Measurements from ENCODE around the gene DNAH17. TPM values are rescaled to one million over a fixed set of nuclear protein-coding genes. Genes with fewer than 3 reads are reported as not detected.

The DNAH17 gene
- polyA plus RNA-seq, 1 of the 3 experiments (the other 2 are of a cell fraction), result not detected

DNA sequence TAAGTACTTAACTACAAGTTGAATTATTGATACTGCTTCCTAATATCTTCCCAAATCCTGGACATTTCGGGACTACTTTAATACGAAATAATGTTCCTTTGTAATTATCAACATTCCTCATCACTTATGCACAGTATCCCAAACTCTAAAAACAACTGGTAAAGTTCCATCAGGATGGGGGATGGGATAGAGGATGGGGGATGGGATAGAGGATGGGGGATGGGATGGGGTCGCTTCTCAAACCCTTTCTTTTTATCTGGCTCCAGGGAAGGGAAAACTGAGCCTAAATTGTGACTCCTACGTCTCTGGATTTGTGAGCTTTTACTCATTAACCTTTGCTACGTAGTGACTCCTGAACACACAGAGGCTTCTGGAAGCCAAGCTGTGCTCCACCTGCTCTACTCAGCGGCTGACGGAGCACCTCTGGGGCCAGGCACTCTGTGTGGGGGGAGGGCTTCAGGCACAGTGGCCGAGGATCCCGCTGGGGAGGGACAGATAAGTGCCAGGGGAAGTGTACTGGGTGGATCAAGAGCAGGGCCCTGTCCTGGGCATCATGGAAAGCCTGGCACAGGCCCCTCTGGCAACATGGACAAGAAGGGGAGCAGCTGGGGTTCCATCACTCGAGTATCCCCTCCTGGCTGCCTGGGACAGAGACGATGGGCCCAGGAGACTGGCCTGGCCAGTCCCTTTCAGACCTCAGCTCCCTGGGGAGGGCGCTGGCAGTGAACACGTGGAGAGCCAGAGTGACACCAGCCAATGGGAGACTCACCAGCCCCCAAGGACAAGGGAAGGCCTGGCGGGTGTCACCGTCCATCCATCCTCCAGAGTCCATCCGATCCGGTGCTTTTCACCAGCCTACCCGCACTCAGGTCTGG, 142.5 kb downstream of the DNAH17 start:
- Histone ChIP-seq H3K27me3 (ENCODE audit: insufficient read depth) (no peaks in the 10 kb centered on the region), H3K9ac (no peak overlapping the region), H3K4me2 (no peak overlapping the region), H3F3A (replicated peaks; ENCODE audit: insufficient read depth) (no peaks in the 10 kb centered on the region), H3K9me3 (no peaks in the 10 kb centered on the region), H3K27ac (ENCODE audit: low read depth in 2 of 2, low read length in 1 of 2) (no peak overlapping the region), H3K79me2 (ENCODE audit: insufficient read depth) (no peaks in the 10 kb centered on the region), H2AFZ (ENCODE audit: low read depth) (no peak overlapping the region), H4K20me1 (ENCODE audit: insufficient read depth) (no peaks in the 10 kb centered on the region), H3K36me3 (replicated peaks in 1 of 2; ENCODE audit: control insufficient read depth in 1 of 2, insufficient read depth in 2 of 2, low read length in 1 of 2) (peaks cover under 1 to 6% of the 10 kb centered on the region in 2 experiments), H3K4me1 (ENCODE audit: control insufficient read depth in 1 of 2, insufficient read depth in 2 of 2, low read depth in 1 of 2, low read length in 1 of 2) (peaks cover 0 to 13% of the 10 kb centered on the region in 2 experiments; a peak in 1 of 4 replicates), H3K4me3 (ENCODE audit: low read depth in 2 of 2, low read length in 1 of 2) (no peak overlapping the region), H3K9me2 (no peaks in the 10 kb centered on the region)
- WGBS (ENCODE audit: low lambda C conversion rate), result 73% methylated on average over 13 of the region's 18 CpGs
- CTCF ChIA-PET, result interaction anchor here (0.6 to 6.8 kb wide), 5 partner anchors 12 to 144 kb away, joined by 3 to 54 read pairs (median 5); no protein-coding TSS in a partner anchor
- TF ChIP-seq CHD2 (IDR thresholded peaks at IDR 0.05; ENCODE audit: low read length, partially characterized antibody) (peak; percentile 64), RFX5 (IDR thresholded peaks at IDR 0.05; ENCODE audit: low read length) (no peak)
- POLR2A ChIA-PET, result no interaction called here
- DNase-seq, result no peak

DNA sequence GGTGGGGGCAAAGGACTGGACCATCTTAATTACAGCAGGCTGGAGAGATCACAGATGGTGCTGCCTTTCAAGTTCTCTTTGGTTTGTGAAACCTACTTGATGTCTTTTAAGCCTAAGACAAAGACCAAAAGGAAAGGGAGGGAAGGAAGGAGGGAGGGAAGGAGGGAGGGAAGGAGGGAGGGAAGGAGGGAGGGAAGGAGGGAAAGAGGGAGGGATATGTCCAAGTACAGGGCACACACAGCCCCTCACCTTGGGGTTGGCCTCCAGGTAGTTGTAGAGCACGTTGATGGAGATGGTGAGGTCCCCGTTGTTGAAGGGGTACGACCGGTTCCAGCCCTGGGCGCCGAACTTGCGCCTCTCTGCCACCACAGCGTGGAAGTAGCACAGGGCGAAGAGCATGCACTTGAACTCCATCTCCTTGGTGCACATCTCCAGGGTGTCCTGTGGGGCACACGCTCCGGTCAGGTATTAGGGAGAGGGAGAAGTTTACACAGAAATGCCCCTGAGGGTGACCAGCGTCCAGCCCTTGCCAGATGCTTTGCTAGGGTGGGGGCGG, 143.3 kb downstream of the DNAH17 start:
- H3F3A ChIP-seq (replicated peaks; ENCODE audit: insufficient read depth), result no peaks in the 10 kb centered on the region
- no peaks in the 10 kb centered on the region for H3K79me2 ChIP-seq (ENCODE audit: insufficient read depth)
- WGBS (ENCODE audit: low lambda C conversion rate), result 87% methylated on average over 12 of the region's 13 CpGs
- no peaks in the 10 kb centered on the region for H3K9me2 ChIP-seq
- H3K9me3 ChIP-seq, result no peaks in the 10 kb centered on the region
- H3K27ac ChIP-seq (ENCODE audit: low read depth in 2 of 2, low read length in 1 of 2), result no peak overlapping the region
- DNase-seq, result no peak
- no peak overlapping the region for H3K9ac ChIP-seq
- ChIA-PET CTCF (interaction anchor here (0.9 to 6.8 kb wide), 2 partner anchors 12 to 18 kb away, joined by 3 to 54 read pairs; no protein-coding TSS in a partner anchor), POLR2A (no interaction called here)
- no peak overlapping the region for H3K4me3 ChIP-seq (ENCODE audit: low read depth in 2 of 2, low read length in 1 of 2)
- H4K20me1 ChIP-seq (ENCODE audit: insufficient read depth), result no peaks in the 10 kb centered on the region
- H3K4me1 ChIP-seq (ENCODE audit: control insufficient read depth in 1 of 2, insufficient read depth in 2 of 2, low read depth in 1 of 2, low read length in 1 of 2), result peaks cover 0 to 13% of the 10 kb centered on the region in 2 experiments; a peak in 1 of 4 replicates
- no peak overlapping the region for H2AFZ ChIP-seq (ENCODE audit: low read depth)
- peaks cover 3 to 14% of the 10 kb centered on the region in 2 experiments for H3K36me3 ChIP-seq (replicated peaks in 1 of 2; ENCODE audit: control insufficient read depth in 1 of 2, insufficient read depth in 2 of 2, low read length in 1 of 2)
- H3K27me3 ChIP-seq (ENCODE audit: insufficient read depth), result no peaks in the 10 kb centered on the region
- no peak overlapping the region for H3K4me2 ChIP-seq
- TF ChIP-seq MEF2A (IDR thresholded peaks at IDR 0.05; ENCODE audit: borderline replicate concordance, low read depth) (no peak), SIN3A (IDR thresholded peaks at IDR 0.05; ENCODE audit: borderline replicate concordance, low read depth, low read length) (no peak), MXI1 (IDR thresholded peaks at IDR 0.05; ENCODE audit: low read depth, low read length) (no peak), GABPA (IDR thresholded peaks at IDR 0.05; ENCODE audit: low read depth) (no peak), FOSL2 (IDR thresholded peaks at IDR 0.05; ENCODE audit: borderline replicate concordance, low read depth) (no peak), JUND (IDR thresholded peaks at IDR 0.05) (no peak), RXRA (IDR thresholded peaks at IDR 0.05; ENCODE audit: borderline replicate concordance, low read depth) (no peak), TAF1 (IDR thresholded peaks at IDR 0.05; ENCODE audit: borderline replicate concordance, low read depth, low read length) (no peak), RFX5 (IDR thresholded peaks at IDR 0.05; ENCODE audit: low read length) (no peak), POLR2AphosphoS5 (IDR thresholded peaks at IDR 0.05; ENCODE audit: low read depth, low read length) (no peak), NFIC (IDR thresholded peaks at IDR 0.05; ENCODE audit: borderline replicate concordance) (no peak), EP300 (IDR thresholded peaks at IDR 0.05; ENCODE audit: borderline replicate concordance in 1 of 2, low read depth in 1 of 2, low read length in 1 of 2) (no peak), EZH2phosphoT487 (IDR thresholded peaks at IDR 0.05; ENCODE audit: borderline replicate concordance, low read depth) (no peak)
- TF ChIP-seq, protein P1, sequence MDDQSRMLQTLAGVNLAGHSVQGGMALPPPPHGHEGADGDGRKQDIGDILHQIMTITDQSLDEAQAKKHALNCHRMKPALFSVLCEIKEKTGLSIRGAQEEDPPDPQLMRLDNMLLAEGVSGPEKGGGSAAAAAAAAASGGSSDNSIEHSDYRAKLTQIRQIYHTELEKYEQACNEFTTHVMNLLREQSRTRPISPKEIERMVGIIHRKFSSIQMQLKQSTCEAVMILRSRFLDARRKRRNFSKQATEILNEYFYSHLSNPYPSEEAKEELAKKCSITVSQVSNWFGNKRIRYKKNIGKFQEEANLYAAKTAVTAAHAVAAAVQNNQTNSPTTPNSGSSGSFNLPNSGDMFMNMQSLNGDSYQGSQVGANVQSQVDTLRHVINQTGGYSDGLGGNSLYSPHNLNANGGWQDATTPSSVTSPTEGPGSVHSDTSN (IDR thresholded peaks at IDR 0.05), result no peak
- TF ChIP-seq, protein P2, sequence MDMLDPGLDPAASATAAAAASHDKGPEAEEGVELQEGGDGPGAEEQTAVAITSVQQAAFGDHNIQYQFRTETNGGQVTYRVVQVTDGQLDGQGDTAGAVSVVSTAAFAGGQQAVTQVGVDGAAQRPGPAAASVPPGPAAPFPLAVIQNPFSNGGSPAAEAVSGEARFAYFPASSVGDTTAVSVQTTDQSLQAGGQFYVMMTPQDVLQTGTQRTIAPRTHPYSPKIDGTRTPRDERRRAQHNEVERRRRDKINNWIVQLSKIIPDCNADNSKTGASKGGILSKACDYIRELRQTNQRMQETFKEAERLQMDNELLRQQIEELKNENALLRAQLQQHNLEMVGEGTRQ (IDR thresholded peaks at IDR 0.05; ENCODE audit: borderline replicate concordance, low read depth, low read length), result no peak
- TF ChIP-seq, protein P3, sequence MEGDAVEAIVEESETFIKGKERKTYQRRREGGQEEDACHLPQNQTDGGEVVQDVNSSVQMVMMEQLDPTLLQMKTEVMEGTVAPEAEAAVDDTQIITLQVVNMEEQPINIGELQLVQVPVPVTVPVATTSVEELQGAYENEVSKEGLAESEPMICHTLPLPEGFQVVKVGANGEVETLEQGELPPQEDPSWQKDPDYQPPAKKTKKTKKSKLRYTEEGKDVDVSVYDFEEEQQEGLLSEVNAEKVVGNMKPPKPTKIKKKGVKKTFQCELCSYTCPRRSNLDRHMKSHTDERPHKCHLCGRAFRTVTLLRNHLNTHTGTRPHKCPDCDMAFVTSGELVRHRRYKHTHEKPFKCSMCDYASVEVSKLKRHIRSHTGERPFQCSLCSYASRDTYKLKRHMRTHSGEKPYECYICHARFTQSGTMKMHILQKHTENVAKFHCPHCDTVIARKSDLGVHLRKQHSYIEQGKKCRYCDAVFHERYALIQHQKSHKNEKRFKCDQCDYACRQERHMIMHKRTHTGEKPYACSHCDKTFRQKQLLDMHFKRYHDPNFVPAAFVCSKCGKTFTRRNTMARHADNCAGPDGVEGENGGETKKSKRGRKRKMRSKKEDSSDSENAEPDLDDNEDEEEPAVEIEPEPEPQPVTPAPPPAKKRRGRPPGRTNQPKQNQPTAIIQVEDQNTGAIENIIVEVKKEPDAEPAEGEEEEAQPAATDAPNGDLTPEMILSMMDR (IDR thresholded peaks at IDR 0.05), result no peak
- TF ChIP-seq, protein P4, sequence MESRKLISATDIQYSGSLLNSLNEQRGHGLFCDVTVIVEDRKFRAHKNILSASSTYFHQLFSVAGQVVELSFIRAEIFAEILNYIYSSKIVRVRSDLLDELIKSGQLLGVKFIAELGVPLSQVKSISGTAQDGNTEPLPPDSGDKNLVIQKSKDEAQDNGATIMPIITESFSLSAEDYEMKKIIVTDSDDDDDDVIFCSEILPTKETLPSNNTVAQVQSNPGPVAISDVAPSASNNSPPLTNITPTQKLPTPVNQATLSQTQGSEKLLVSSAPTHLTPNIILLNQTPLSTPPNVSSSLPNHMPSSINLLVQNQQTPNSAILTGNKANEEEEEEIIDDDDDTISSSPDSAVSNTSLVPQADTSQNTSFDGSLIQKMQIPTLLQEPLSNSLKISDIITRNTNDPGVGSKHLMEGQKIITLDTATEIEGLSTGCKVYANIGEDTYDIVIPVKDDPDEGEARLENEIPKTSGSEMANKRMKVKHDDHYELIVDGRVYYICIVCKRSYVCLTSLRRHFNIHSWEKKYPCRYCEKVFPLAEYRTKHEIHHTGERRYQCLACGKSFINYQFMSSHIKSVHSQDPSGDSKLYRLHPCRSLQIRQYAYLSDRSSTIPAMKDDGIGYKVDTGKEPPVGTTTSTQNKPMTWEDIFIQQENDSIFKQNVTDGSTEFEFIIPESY (IDR thresholded peaks at IDR 0.05; ENCODE audit: borderline replicate concordance, low read depth), result no peak
- TF ChIP-seq, protein P5, sequence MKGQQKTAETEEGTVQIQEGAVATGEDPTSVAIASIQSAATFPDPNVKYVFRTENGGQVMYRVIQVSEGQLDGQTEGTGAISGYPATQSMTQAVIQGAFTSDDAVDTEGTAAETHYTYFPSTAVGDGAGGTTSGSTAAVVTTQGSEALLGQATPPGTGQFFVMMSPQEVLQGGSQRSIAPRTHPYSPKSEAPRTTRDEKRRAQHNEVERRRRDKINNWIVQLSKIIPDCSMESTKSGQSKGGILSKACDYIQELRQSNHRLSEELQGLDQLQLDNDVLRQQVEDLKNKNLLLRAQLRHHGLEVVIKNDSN (IDR thresholded peaks at IDR 0.05; ENCODE audit: borderline replicate concordance, low read depth), result no peak

All from SK-N-SH (cell line).